ENCODE results near the gene DHRS4. TPM values are rescaled to one million over a fixed set of nuclear protein-coding genes. Genes with fewer than 3 reads are reported as not detected.

The DHRS4 gene
- total and polyA plus RNA-seq, 9 donors = 14.4 to 31.4 (median 26.3) TPM

GRCh38 chr14:23926543-23926942 lies 27.0 kb upstream of the DHRS4 start:
- no peak for DNase-seq
- 88% methylated on average over 11 of the region's 11 CpGs for WGBS (ENCODE audit: insufficient coverage)

DNA sequence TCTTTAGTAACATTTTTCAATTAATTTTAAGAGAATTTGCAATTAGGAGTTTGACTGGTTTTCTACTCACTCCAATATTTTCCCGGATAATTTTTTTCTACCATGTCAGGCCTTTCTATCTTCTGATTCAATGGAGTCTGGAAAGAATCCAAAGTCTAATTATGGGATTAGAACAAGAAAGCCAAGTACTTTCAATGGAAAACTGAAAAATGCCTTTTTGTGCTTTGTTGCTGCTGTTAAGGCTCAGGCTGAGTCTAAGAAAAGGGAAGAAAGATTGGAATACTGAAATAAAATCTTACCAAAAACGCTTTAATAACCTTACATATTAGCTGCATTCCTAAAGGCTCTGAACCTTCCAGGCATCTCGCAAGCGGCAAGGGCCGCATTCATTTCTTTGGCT lies 24.4 kb upstream of the DHRS4 start:
- Histone ChIP-seq H3K27me3 (ENCODE audit: control insufficient read depth, insufficient read depth, low read length) (no peaks in the 10 kb centered on the region), H3K4me3 (ENCODE audit: low read length) (no peak overlapping the region), H3K4me1 (ENCODE audit: control insufficient read depth, insufficient read depth, low read length) (peaks cover 6% of the 10 kb centered on the region), H3K27ac (ENCODE audit: low read length) (no peak overlapping the region), H3K36me3 (ENCODE audit: control insufficient read depth, insufficient read depth, low read length) (no peaks in the 10 kb centered on the region), H3K9me3 (replicated peaks; ENCODE audit: control insufficient read depth, low read depth, low read length) (no peaks in the 10 kb centered on the region)
- WGBS (ENCODE audit: insufficient coverage) = no CpG with 5 or more reads among the region's 5 CpGs
- DNase-seq = no peak

More at GRCh38 chr14:23926543-23926942, 27.0 kb upstream of the DHRS4 start:
- Histone ChIP-seq H3K4me3 (ENCODE audit: low read length) (no peak overlapping the region), H3K27ac (ENCODE audit: low read length) (no peak overlapping the region), H3K36me3 (ENCODE audit: control insufficient read depth, insufficient read depth, low read length) (no peaks in the 10 kb centered on the region), H3K9me3 (replicated peaks; ENCODE audit: control insufficient read depth, low read depth, low read length) (no peaks in the 10 kb centered on the region), H3K27me3 (ENCODE audit: control insufficient read depth, insufficient read depth, low read length) (no peaks in the 10 kb centered on the region), H3K4me1 (ENCODE audit: control insufficient read depth, insufficient read depth, low read length) (no peaks in the 10 kb centered on the region)

DNA sequence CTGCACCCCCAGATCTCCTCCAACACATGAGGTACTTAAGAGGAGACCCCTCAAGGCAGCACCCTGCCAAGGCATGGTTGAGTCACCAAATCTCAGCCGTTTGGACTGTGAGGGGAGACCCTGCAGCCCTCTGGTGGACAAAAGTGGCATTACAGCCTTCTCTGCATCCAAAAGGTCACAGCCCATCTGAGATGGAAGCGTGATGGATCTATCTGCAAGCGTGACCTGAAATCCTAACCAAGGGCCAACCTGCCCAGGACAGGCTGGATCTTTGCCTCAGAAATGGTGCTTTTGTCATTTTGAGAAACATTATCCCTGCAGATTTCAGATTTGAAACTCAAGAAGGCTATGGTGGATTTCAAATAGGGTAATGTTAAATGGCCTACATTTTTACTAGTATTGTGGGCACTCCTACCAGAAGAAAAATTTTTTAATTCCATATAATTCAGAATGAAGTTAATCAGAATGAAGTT lies 23.7 kb upstream of the DHRS4 start:
- Histone ChIP-seq H3K4me3 (ENCODE audit: low read length) (no peak overlapping the region), H3K9me3 (replicated peaks; ENCODE audit: control insufficient read depth, low read depth, low read length) (no peaks in the 10 kb centered on the region), H3K27ac (ENCODE audit: low read length) (no peak overlapping the region), H3K4me1 (ENCODE audit: control insufficient read depth, insufficient read depth, low read length) (peaks cover 6% of the 10 kb centered on the region), H3K36me3 (ENCODE audit: control insufficient read depth, insufficient read depth, low read length) (no peaks in the 10 kb centered on the region), H3K27me3 (ENCODE audit: control insufficient read depth, insufficient read depth, low read length) (no peaks in the 10 kb centered on the region)
- WGBS (ENCODE audit: insufficient coverage) = 7% methylated on average over 3 of the region's 3 CpGs
- DNase-seq = peak; percentile 81

DNA sequence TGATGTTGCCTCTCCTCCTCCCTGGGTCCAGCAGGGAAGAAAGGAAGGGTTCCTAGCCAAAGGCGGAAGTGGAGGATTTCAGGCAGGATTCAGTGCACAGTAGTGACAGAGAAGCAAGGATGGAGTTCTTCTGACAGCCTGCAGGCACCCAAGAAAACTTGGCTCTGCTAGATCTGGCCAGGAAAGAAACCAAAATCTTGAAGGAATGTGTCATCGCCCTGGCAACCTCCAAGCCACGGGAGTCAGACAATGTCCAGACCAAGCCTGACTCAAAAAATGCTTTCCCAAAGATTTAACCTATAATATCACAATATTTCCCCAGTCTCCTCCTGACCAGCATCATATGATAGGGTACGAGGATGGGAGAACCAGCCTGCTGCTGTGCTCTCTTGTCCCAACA lies 22.8 kb upstream of the DHRS4 start:
- H3K27ac ChIP-seq (ENCODE audit: low read length) = no peak overlapping the region
- no peak overlapping the region for H3K4me3 ChIP-seq (ENCODE audit: low read length)
- H3K36me3 ChIP-seq (ENCODE audit: control insufficient read depth, insufficient read depth, low read length) = no peaks in the 10 kb centered on the region
- peak; percentile 56 for DNase-seq
- 47% methylated on average over 3 of the region's 4 CpGs for WGBS (ENCODE audit: insufficient coverage)
- no peaks in the 10 kb centered on the region for H3K27me3 ChIP-seq (ENCODE audit: control insufficient read depth, insufficient read depth, low read length)
- peaks cover 6% of the 10 kb centered on the region for H3K4me1 ChIP-seq (ENCODE audit: control insufficient read depth, insufficient read depth, low read length)
- H3K9me3 ChIP-seq (replicated peaks; ENCODE audit: control insufficient read depth, low read depth, low read length) = no peaks in the 10 kb centered on the region

GRCh38 chr14:23931721-23932289 lies 21.8 kb upstream of the DHRS4 start:
- Histone ChIP-seq H3K27me3 (ENCODE audit: control insufficient read depth, insufficient read depth, low read length) (no peaks in the 10 kb centered on the region), H3K4me3 (ENCODE audit: low read length) (no peak overlapping the region), H3K9me3 (replicated peaks; ENCODE audit: control insufficient read depth, low read depth, low read length) (no peaks in the 10 kb centered on the region), H3K4me1 (ENCODE audit: control insufficient read depth, insufficient read depth, low read length) (peaks cover 6% of the 10 kb centered on the region), H3K36me3 (ENCODE audit: control insufficient read depth, insufficient read depth, low read length) (no peaks in the 10 kb centered on the region), H3K27ac (ENCODE audit: low read length) (no peak overlapping the region)
- WGBS (ENCODE audit: insufficient coverage) = no CpG with 5 or more reads among the region's 6 CpGs
- no peak for DNase-seq

DNA sequence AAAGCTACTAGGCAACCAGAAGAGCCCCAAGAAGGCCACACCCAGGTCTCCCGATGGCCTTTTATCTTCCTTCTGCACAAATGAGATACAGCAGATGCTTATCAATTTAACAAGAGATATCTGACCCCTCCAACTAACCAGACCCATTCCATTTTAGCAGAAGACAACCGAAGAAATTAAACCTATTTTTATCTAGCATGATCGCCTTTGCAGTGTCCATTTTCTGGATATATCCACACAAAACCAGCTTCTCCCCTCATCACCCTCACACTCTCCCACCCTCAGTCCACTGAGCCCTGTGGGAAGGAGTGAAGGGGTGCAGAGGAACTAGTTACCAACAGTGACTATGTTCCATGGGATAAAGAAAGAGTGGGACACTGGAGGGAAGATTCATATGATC lies 20.9 kb upstream of the DHRS4 start:
- no peak for DNase-seq
- Histone ChIP-seq H3K27me3 (ENCODE audit: control insufficient read depth, insufficient read depth, low read length) (no peaks in the 10 kb centered on the region), H3K4me3 (ENCODE audit: low read length) (no peak overlapping the region), H3K9me3 (replicated peaks; ENCODE audit: control insufficient read depth, low read depth, low read length) (no peaks in the 10 kb centered on the region), H3K36me3 (ENCODE audit: control insufficient read depth, insufficient read depth, low read length) (no peaks in the 10 kb centered on the region), H3K4me1 (ENCODE audit: control insufficient read depth, insufficient read depth, low read length) (peaks cover 6% of the 10 kb centered on the region), H3K27ac (ENCODE audit: low read length) (no peak overlapping the region)
- 100% methylated on average over 1 of the region's 3 CpGs for WGBS (ENCODE audit: insufficient coverage)

GRCh38 chr14:23933108-23933741 lies 20.3 kb upstream of the DHRS4 start:
- DNase-seq = peak; percentile 73
- Histone ChIP-seq H3K4me3 (ENCODE audit: low read length) (no peak overlapping the region), H3K4me1 (ENCODE audit: control insufficient read depth, insufficient read depth, low read length) (peaks cover 6% of the 10 kb centered on the region), H3K9me3 (replicated peaks; ENCODE audit: control insufficient read depth, low read depth, low read length) (no peaks in the 10 kb centered on the region), H3K27me3 (ENCODE audit: control insufficient read depth, insufficient read depth, low read length) (no peaks in the 10 kb centered on the region), H3K36me3 (ENCODE audit: control insufficient read depth, insufficient read depth, low read length) (no peaks in the 10 kb centered on the region), H3K27ac (ENCODE audit: low read length) (no peak overlapping the region)
- WGBS (ENCODE audit: insufficient coverage) = 10% methylated on average over 3 of the region's 4 CpGs

- Histone ChIP-seq H3K36me3 (ENCODE audit: control insufficient read depth, insufficient read depth, low read length) (no peaks in the 10 kb centered on the region), H3K27ac (ENCODE audit: low read length) (no peak overlapping the region), H3K4me3 (ENCODE audit: low read length) (no peak overlapping the region), H3K9me3 (replicated peaks; ENCODE audit: control insufficient read depth, low read depth, low read length) (no peaks in the 10 kb centered on the region), H3K4me1 (ENCODE audit: control insufficient read depth, insufficient read depth, low read length) (peaks cover 6% of the 10 kb centered on the region), H3K27me3 (ENCODE audit: control insufficient read depth, insufficient read depth, low read length) (no peaks in the 10 kb centered on the region)
- WGBS (ENCODE audit: insufficient coverage) = 17% methylated on average over 2 of the region's 2 CpGs
- no peak for DNase-seq
Observed at GRCh38 chr14:23933742-23934128, 19.8 kb upstream of the DHRS4 start.

GRCh38 chr14:23935158-23935557 lies 18.4 kb upstream of the DHRS4 start:
- Histone ChIP-seq H3K27me3 (ENCODE audit: control insufficient read depth, insufficient read depth, low read length) (no peaks in the 10 kb centered on the region), H3K9me3 (replicated peaks; ENCODE audit: control insufficient read depth, low read depth, low read length) (no peaks in the 10 kb centered on the region), H3K4me3 (ENCODE audit: low read length) (no peak overlapping the region), H3K27ac (ENCODE audit: low read length) (no peak overlapping the region), H3K4me1 (ENCODE audit: control insufficient read depth, insufficient read depth, low read length) (peaks cover 6% of the 10 kb centered on the region), H3K36me3 (ENCODE audit: control insufficient read depth, insufficient read depth, low read length) (no peaks in the 10 kb centered on the region)
- DNase-seq = no peak
- 67% methylated on average over 1 of the region's 1 CpG for WGBS (ENCODE audit: insufficient coverage)

GRCh38 chr14:23936084-23936829 lies 17.3 kb upstream of the DHRS4 start:
- H3K27me3 ChIP-seq (ENCODE audit: control insufficient read depth, insufficient read depth, low read length) = no peaks in the 10 kb centered on the region
- H3K9me3 ChIP-seq (replicated peaks; ENCODE audit: control insufficient read depth, low read depth, low read length) = no peaks in the 10 kb centered on the region
- DNase-seq = no peak
- WGBS (ENCODE audit: insufficient coverage) = 80% methylated on average over 4 of the region's 7 CpGs
- no peak overlapping the region for H3K27ac ChIP-seq (ENCODE audit: low read length)
- peaks cover 6% of the 10 kb centered on the region for H3K4me1 ChIP-seq (ENCODE audit: control insufficient read depth, insufficient read depth, low read length)
- H3K4me3 ChIP-seq (ENCODE audit: low read length) = no peak overlapping the region
- H3K36me3 ChIP-seq (ENCODE audit: control insufficient read depth, insufficient read depth, low read length) = no peaks in the 10 kb centered on the region

Data from muscle of leg (tissue), 11 donors.